Fibroblast of mammary gland (primary cell): ENCODE data around the gene NSA2.
"Not testable (repeated sequence)": the region's sequence is repeated elsewhere in the genome, so short reads cannot be mapped to it uniquely, and the experiment has no call there.

Source experiments
- DNase-seq: peaks from one replicate; pipeline ENCODE4 v3.0.0-alpha.2; 2010; ENCODE audit warnings: low read depth
- H3K4me3 ChIP-seq: 2 replicates; pipeline ENCODE4 v1.5.1; 2011; ENCODE audit warnings: low read depth, mild to moderate bottlenecking, low read length, moderate library complexity; ENCODE audit not compliant: control insufficient read depth
- TF ChIP-seq, protein P1 (sequence below): conservative IDR thresholded peaks from 2 replicates; pipeline ENCODE4 v1.5.1; 2011; ENCODE audit warnings: low read depth, low read length, inconsistent platforms; ENCODE audit not compliant: control insufficient read depth, insufficient read depth

Gene NSA2

DNA sequence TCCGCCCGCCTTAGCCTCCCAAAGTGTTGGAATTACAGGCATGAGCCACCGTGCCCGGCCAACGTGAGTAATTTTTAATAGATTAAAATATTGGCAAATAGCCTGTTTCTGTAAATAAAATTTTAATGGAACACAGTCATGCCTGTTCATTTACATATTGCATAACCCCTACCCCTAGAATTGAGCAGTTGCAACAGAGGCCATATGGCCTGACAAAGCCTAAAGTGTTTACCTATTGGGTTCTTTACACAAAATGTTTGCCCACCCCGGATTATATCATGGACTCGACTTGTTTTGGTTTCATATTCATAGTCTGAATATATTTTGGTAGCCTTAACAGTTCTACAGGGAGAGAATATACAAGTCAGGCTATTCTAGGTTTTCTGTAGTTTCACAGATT, 5.3 kb downstream of the NSA2 start:
- no peak overlapping the region for H3K4me3 ChIP-seq
- DNase-seq: peak; percentile 22
- TF ChIP-seq, protein P1, sequence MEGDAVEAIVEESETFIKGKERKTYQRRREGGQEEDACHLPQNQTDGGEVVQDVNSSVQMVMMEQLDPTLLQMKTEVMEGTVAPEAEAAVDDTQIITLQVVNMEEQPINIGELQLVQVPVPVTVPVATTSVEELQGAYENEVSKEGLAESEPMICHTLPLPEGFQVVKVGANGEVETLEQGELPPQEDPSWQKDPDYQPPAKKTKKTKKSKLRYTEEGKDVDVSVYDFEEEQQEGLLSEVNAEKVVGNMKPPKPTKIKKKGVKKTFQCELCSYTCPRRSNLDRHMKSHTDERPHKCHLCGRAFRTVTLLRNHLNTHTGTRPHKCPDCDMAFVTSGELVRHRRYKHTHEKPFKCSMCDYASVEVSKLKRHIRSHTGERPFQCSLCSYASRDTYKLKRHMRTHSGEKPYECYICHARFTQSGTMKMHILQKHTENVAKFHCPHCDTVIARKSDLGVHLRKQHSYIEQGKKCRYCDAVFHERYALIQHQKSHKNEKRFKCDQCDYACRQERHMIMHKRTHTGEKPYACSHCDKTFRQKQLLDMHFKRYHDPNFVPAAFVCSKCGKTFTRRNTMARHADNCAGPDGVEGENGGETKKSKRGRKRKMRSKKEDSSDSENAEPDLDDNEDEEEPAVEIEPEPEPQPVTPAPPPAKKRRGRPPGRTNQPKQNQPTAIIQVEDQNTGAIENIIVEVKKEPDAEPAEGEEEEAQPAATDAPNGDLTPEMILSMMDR: no peak

DNA sequence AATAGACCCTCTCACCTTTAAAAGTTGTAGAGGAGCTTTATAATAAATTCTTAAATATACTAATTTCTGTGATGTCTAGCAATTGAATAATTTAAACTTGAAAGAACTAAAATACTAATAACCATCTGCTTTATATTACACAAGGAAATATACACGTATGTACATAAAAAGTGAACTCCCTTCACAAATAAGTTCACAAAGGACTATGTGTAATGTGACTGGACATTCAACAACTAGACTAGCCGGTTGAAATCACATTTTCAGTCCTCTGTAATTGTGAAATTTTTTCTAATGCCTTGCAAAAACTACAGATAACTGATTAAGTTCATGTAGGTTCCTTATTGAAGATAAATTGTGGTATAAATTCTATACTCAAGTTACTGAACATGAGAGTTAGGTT, 11.6 kb downstream of the NSA2 start:
- no peak overlapping the region for H3K4me3 ChIP-seq
- no peak for DNase-seq
- TF ChIP-seq, protein P1: no peak

DNA sequence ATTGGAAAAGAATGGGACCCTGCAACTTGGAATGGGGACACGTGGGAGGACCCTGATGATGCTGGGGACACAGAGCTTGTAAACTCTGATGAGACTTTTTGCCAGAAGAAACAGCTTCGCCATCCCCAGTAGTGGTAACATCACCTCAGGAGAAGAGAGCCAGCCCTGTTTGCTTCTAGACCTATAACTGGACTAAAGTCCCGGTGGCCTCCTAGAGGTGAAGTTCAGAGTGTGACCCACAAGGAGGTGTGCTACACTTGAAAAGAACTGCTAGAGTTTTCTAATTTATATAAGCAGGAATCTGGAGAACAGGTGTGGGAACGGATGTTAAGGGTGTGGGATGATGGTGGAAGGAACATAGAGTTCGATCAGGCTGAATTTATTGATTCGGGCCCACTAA, 19.8 kb downstream of the NSA2 start:
- no peak for DNase-seq
- TF ChIP-seq, protein P1: no peak
- H3K4me3 ChIP-seq: no peak overlapping the region

DNA sequence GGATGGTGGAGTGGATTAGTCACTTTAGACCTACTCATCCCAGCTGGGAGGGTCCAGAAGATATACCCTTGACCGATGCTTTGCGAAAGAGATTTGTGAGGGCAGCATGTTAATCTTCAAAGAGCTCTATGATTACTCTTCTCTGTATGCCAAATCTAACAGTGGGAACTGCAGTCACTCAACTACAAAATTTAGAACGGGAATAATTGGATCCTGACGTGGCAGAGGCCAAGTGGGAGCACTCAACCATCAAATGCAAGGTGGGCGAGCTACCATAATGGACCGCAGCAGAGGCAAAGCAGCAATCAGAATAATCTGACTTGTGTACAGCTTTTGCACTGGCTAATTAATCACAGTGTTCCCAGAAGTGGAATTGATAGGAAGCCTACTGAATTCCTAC, 20.4 kb downstream of the NSA2 start:
- TF ChIP-seq, protein P1: no peak
- DNase-seq: no peak
- H3K4me3 ChIP-seq: no peak overlapping the region

DNA sequence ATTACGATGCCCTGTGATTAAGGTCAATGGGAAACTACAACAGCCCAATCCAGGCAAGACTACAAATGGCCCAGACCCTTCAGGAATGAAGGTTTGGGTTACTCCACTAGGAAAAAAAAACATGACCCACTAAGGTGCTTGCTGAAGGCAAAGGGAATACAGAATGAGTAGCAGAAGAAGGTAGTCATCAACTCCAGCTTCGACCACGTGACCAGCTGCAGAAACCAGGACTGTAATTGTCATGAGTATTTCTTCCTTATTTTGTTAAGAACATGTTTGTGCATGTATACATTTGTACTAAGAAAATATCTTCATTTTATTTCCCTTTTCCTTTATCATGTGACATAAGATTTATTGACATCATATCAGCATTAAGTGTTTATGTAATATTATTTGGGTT, 24.6 kb downstream of the NSA2 start:
- not testable (repeated sequence) for DNase-seq, H3K4me3 ChIP-seq

DNA sequence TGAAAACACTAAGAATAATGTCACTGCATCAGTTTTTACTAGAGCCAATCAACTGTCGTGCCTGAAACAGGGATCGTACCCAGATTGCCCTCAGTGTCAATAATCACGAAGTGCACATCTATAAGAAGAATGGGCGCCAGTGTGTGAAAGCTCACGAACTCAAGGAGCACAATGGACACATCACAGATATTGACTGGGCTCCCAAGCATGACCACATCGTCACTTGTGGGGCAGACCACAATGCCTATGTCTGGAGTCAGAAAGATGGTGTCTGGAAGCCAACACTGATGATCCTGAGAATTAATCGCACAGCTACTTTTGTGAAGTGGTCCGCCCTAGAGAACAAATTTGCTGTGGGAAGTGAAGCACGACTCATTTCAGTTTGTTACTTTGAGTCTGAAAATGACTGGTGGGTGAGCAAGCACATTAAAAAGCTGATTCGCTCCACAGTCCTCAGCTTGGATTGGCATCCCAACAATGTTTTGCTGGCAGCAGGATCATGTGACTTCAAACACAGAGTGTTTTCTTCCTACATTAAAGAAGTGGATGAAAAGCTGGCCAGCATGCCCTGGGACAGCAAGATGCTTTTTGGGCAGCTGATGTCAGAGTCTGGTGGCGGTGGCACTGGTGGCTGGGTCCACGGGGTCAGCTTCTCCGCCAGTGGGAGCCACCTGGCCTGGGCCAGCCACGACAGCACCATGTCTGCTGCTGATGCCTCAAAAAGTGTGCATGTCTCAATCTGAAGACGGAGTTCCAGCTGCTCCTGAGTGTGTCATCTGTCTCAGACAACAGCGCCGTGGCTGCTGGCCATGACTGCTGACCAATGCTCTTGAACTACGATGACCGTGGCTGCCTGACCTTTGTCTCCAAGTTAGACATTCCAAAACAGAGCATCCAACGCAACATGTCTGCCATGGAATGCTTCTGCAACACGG, 32.2 kb downstream of the NSA2 start:
- no peak overlapping the region for H3K4me3 ChIP-seq
- TF ChIP-seq, protein P1: no peak
- peak; percentile 26 for DNase-seq

DNA sequence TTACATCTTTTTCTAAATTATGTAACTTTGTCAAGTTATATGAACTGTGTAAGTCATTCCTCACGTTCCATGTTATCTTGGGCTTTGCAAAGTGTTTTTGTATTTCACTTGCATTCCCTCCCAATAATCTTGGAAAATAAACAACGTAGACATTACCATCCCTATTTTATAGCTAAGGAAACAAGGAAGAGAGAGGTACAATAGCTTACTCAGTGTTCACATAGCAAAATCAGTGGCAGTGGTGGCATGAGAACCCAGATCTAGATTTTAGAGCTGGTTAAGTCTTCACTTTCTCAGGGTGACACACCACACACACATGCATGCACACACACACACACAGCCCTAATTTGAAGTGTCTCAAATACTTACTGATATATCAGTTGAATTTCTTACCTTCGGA, 34.1 kb downstream of the NSA2 start:
- peak; percentile 4 for DNase-seq
- H3K4me3 ChIP-seq: no peak overlapping the region
- TF ChIP-seq, protein P1: no peak
